Measurements from ENCODE around the gene WDR62.

Gene WDR62

GRCh38 chr19:36073121-36073876, 18.6 kb downstream of the WDR62 start:
- no peak for DNase-seq (ENCODE audit: low read depth in 3 of 3)

GRCh38 chr19:36079389-36079945, 24.8 kb downstream of the WDR62 start:
- DNase-seq (ENCODE audit: low read depth in 3 of 3), result no peak

GRCh38 chr19:36081385-36081784, 26.7 kb downstream of the WDR62 start:
- no peak for DNase-seq (ENCODE audit: low read depth in 3 of 3)

- DNase-seq (ENCODE audit: low read depth in 3 of 3), result no peak
Measured at GRCh38 chr19:36081894-36082293, 27.2 kb downstream of the WDR62 start.

- no peak for DNase-seq (ENCODE audit: low read depth in 3 of 3)
Measured at GRCh38 chr19:36082916-36083315, 28.2 kb downstream of the WDR62 start.

GRCh38 chr19:36084231-36085009, 29.7 kb downstream of the WDR62 start:
- no peak for DNase-seq (ENCODE audit: low read depth in 3 of 3)

GRCh38 chr19:36086326-36086725, 31.6 kb downstream of the WDR62 start:
- no peak for DNase-seq (ENCODE audit: low read depth in 3 of 3)

GRCh38 chr19:36089847-36090246, 35.1 kb downstream of the WDR62 start:
- DNase-seq (ENCODE audit: low read depth in 3 of 3), result no peak

GRCh38 chr19:36090910-36091695, 36.4 kb downstream of the WDR62 start:
- DNase-seq (ENCODE audit: low read depth in 3 of 3), result no peak

- no peak for DNase-seq (ENCODE audit: low read depth in 3 of 3)
Measured at GRCh38 chr19:36092566-36092965, 37.9 kb downstream of the WDR62 start.

GRCh38 chr19:36093146-36093662, 38.5 kb downstream of the WDR62 start:
- DNase-seq (ENCODE audit: low read depth in 3 of 3), result peak in 1 of 3 experiments; percentile 37

GRCh38 chr19:36093687-36094086, 39.0 kb downstream of the WDR62 start:
- no peak for DNase-seq (ENCODE audit: low read depth in 3 of 3)

GRCh38 chr19:36097036-36097435, 42.3 kb downstream of the WDR62 start:
- no peak for DNase-seq (ENCODE audit: low read depth in 3 of 3)

- DNase-seq (ENCODE audit: low read depth in 3 of 3), result no peak
Measured at GRCh38 chr19:36099166-36099785, 44.6 kb downstream of the WDR62 start.

- DNase-seq (ENCODE audit: low read depth in 3 of 3), result no peak
Measured at GRCh38 chr19:36100476-36100875, 45.8 kb downstream of the WDR62 start.

GRCh38 chr19:36101550-36102327, 47.0 kb downstream of the WDR62 start:
- no peak for DNase-seq (ENCODE audit: low read depth in 3 of 3)

GRCh38 chr19:36103040-36103626, 48.4 kb downstream of the WDR62 start:
- no peak for DNase-seq (ENCODE audit: low read depth in 3 of 3)

- no peak for DNase-seq (ENCODE audit: low read depth in 3 of 3)
Measured at GRCh38 chr19:36103842-36104552, 49.3 kb downstream of the WDR62 start.

GRCh38 chr19:36106441-36106840, 51.7 kb downstream of the WDR62 start:
- DNase-seq (ENCODE audit: low read depth in 3 of 3), result no peak

Data from stimulated activated CD4-positive, alpha-beta T cell treated with anti-CD3 and anti-CD28 coated beads, TNF-alpha, amount 100 ng/mL, for 24 hours (primary cell).